K562 (cell line): ENCODE results near the gene TGFBR1. TPM values are rescaled to one million over a fixed set of nuclear protein-coding genes. Genes with fewer than 3 reads are reported as not detected.

ENCODE experiments used
- ADNP ChIP-seq: fragments of 200-800 bp; sonication (Bioruptor generic); IDR thresholded peaks from 2 replicates; pipeline ENCODE4 v1.6.1; 2016; ENCODE audit warnings: missing genetic modification characterization, missing compliant biosample characterization
- BCOR ChIP-seq: fragments of 450-650 bp; IDR thresholded peaks from 2 replicates; pipeline ENCODE4 v1.6.1; 2016
- CAMTA2 ChIP-seq: fragments of 250-450 bp; sonication (Bioruptor Pico); conservative IDR thresholded peaks from 2 replicates; pipeline ENCODE4 v1.5.1; 2022
- CEBPB ChIP-seq: fragments of 450-650 bp; IDR thresholded peaks from 2 replicates; pipeline ENCODE4 v1.6.1; 2016; ENCODE audit warnings: missing genetic modification characterization, missing compliant biosample characterization
- HDGF ChIP-seq: fragments of 450-650 bp; IDR thresholded peaks from 2 replicates; pipeline ENCODE4 v1.6.1; 2016
- NFE2 ChIP-seq: IDR thresholded peaks from 2 replicates; pipeline ENCODE4 v1.6.1; 2014; ENCODE audit warnings: antibody characterized with exemption, low read depth
- RBM25 ChIP-seq: fragments of 200-400 bp; formaldehyde crosslinking; IDR thresholded peaks from 2 replicates; pipeline ENCODE4 v1.6.1; 2018; ENCODE audit warnings: low read length, low read depth, moderate library complexity; ENCODE audit not compliant: severe bottlenecking
- SPI1 ChIP-seq: IDR thresholded peaks from 2 replicates; pipeline ENCODE4 v1.6.1; 2011; ENCODE audit warnings: low read depth, low read length, control low read depth, borderline replicate concordance
- ZC3H4 ChIP-seq: sonication (generic); formaldehyde crosslinking; IDR thresholded peaks from 2 replicates; pipeline ENCODE4 v1.9.0; 2021; ENCODE audit warnings: missing genetic modification reagents, borderline replicate concordance
- ZFP36 ChIP-seq: fragments of 150-350 bp; IDR thresholded peaks from 2 replicates; pipeline ENCODE4 v1.6.1; 2018; ENCODE audit warnings: low read length, low read depth; ENCODE audit not compliant: partially characterized antibody
- ZNF197 ChIP-seq: fragments of 200-800 bp; sonication (Bioruptor generic); IDR thresholded peaks from 2 replicates; pipeline ENCODE4 v1.6.1; 2016; ENCODE audit warnings: low read depth, missing genetic modification characterization, missing compliant biosample characterization
- ZNF584 ChIP-seq: fragments of 200-800 bp; sonication (Bioruptor generic); IDR thresholded peaks from 2 replicates; pipeline ENCODE4 v1.6.1; 2016; ENCODE audit warnings: low read depth, mild to moderate bottlenecking, missing genetic modification characterization, missing compliant biosample characterization
- polyA plus RNA-seq, 8 experiments: library from polyadenylated mRNA; depleted of rRNA in 4 of 8; stranded (reverse) in 5 of 8; unstranded in 3 of 8; fragments of >200 nt; fragmentation: Nextera tagmentation in 2 of 8; fragmentation: Illumina TruSeq in 1 of 8; extraction: Ambion mirVana in 2 of 8; extraction: Trizol in 1 of 8; gene quantifications; 2 replicates each; pipeline versions ENCODE4 v1.2.1 to v1.2.3, GENCODE V29; 2011 to 2014; ENCODE audit warnings: inconsistent platforms in 1 of 8, missing spikeins in 1 of 8
- total RNA-seq, 7 experiments: library from RNA; depleted of rRNA in 6 of 7; stranded (reverse); fragments of >200 nt in 6 of 7; fragmentation: Illumina TruSeq in 2 of 7; extraction: Trizol in 2 of 7; gene quantifications; 2 replicates each; pipeline versions ENCODE4 v1.2.1 to v1.2.3, GENCODE V29; 2011 to 2021; ENCODE audit warnings: low replicate concordance in 1 of 7
- TF ChIP-seq, protein P1 (sequence below): fragments of 450-650 bp; IDR thresholded peaks from 2 replicates; pipeline ENCODE4 v1.6.1; 2016; ENCODE audit warnings: borderline replicate concordance

TGFBR1 gene
- total and polyA plus RNA-seq, 9 of the 15 experiments (the other 6 are each of a cell fraction or from before 2014, with no cell fraction given) = 15.5 to 62.4 (median 42.7) TPM

DNA sequence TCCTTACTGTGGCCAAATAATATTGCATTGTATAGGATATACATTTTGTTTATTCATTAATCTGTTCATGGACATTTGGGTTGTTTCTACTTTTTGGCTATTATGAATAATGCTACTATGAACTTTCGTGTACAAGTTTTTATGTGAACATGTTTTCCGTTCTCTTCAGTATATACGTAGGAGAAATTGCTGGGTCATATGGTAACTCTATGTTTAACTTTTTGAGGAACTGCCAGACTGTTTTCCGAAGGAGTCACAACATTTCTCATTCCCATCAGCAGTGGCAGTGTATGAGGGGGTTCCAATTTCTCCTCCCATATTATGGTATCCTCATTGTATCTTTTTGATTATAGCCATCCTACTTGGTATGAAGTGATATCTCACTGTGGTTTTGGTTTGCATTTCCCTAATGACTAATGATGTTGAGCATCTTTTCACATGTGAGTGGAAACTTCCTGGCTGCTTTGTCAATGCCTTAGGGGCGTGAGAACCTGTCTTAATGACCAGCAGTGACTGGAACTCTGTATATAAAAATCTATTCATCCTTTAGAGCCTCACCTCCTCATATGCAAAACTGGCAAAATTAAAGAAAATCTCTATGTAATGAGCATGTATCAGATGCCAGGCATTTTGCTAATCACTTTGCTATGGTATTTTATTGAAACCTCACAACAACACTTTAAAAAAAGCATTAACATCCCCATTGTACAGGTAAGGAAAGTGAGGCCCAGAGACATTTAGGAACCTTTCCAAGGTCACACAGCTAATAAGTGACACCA lies 47.8 kb upstream of the TGFBR1 start (continued):
- TF ChIP-seq, protein P1, sequence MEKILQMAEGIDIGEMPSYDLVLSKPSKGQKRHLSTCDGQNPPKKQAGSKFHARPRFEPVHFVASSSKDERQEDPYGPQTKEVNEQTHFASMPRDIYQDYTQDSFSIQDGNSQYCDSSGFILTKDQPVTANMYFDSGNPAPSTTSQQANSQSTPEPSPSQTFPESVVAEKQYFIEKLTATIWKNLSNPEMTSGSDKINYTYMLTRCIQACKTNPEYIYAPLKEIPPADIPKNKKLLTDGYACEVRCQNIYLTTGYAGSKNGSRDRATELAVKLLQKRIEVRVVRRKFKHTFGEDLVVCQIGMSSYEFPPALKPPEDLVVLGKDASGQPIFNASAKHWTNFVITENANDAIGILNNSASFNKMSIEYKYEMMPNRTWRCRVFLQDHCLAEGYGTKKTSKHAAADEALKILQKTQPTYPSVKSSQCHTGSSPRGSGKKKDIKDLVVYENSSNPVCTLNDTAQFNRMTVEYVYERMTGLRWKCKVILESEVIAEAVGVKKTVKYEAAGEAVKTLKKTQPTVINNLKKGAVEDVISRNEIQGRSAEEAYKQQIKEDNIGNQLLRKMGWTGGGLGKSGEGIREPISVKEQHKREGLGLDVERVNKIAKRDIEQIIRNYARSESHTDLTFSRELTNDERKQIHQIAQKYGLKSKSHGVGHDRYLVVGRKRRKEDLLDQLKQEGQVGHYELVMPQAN = no peak
- TF ChIP-seq HDGF = 0 out of 2 replicates have a peak, but pooled peaks have one; percentile 23
- TF ChIP-seq SPI1 = peak; percentile 32; the same call in 1 of the 2 replicates
- TF ChIP-seq BCOR = peak; percentile 90
- TF ChIP-seq ZNF197 (CRISPR knock-in tag) = no peak
- peak; percentile 67 for TF ChIP-seq ZFP36
- TF ChIP-seq ZNF584 (CRISPR knock-in tag) = peak; percentile 13; the same call in 1 of the 2 replicates
- no peak for TF ChIP-seq CAMTA2 (CRISPR knock-in tag)
- TF ChIP-seq CEBPB (tag) = no peak
- peak; percentile 76 for TF ChIP-seq ADNP (tag)
- 0 out of 2 replicates have a peak, but pooled peaks have one; percentile 2 for TF ChIP-seq NFE2
- TF ChIP-seq RBM25 = peak; percentile 98
- TF ChIP-seq ZC3H4 (CRISPR knock-in tag) = no peak
- TF ChIP-seq, all 486 proteins: peak for 11
